ELR (cell line): Measurements from ENCODE around the gene LMOD1.
"Not testable (repeated sequence)": the region's sequence is repeated elsewhere in the genome, so short reads cannot be mapped to it uniquely, and the experiment has no call there.

ENCODE experiments used
- DNase-seq: peaks from one replicate; pipeline ENCODE4 v3.0.0-alpha.2; 2015; ENCODE audit warnings: low read depth

The LMOD1 gene

GRCh38 chr1:201914456-201915235, 31.7 kb downstream of the LMOD1 start:
- DNase-seq = no peak

- peak; percentile 28 for DNase-seq
Observed at GRCh38 chr1:201912832-201913231, 33.5 kb downstream of the LMOD1 start.

GRCh38 chr1:201911826-201912571, 34.3 kb downstream of the LMOD1 start:
- no peak for DNase-seq

- no peak for DNase-seq
Observed at GRCh38 chr1:201907621-201908020, 38.7 kb downstream of the LMOD1 start.

- DNase-seq = no peak
Observed at GRCh38 chr1:201906336-201906735, 40.0 kb downstream of the LMOD1 start.

- no peak for DNase-seq
Observed at GRCh38 chr1:201905234-201905890, 41.0 kb downstream of the LMOD1 start.

- DNase-seq = no peak
Observed at GRCh38 chr1:201904579-201904978, 41.8 kb downstream of the LMOD1 start.

GRCh38 chr1:201903135-201903534, 43.2 kb downstream of the LMOD1 start:
- DNase-seq = peak; percentile 52

- DNase-seq = no peak
Observed at GRCh38 chr1:201902198-201902597, 44.1 kb downstream of the LMOD1 start.

- not testable (repeated sequence) for DNase-seq
Observed at GRCh38 chr1:201901036-201901435, 45.3 kb downstream of the LMOD1 start.

GRCh38 chr1:201900476-201900875, 45.9 kb downstream of the LMOD1 start:
- DNase-seq = no peak

GRCh38 chr1:201899683-201900429, 46.5 kb downstream of the LMOD1 start:
- DNase-seq = no peak

GRCh38 chr1:201898992-201899391, 47.4 kb downstream of the LMOD1 start:
- DNase-seq = no peak

- no peak for DNase-seq
Observed at GRCh38 chr1:201898240-201898894, 48.0 kb downstream of the LMOD1 start.

GRCh38 chr1:201896951-201897391, 49.4 kb downstream of the LMOD1 start:
- DNase-seq = peak; percentile 67

- peak; percentile 92 for DNase-seq
Observed at GRCh38 chr1:201895913-201896807, 50.2 kb downstream of the LMOD1 start.

- DNase-seq = no peak
Observed at GRCh38 chr1:201895120-201895665, 51.2 kb downstream of the LMOD1 start.

- DNase-seq = no peak
Observed at GRCh38 chr1:201894343-201895119, 51.8 kb downstream of the LMOD1 start.

- DNase-seq = no peak
Observed at GRCh38 chr1:201893431-201893830, 52.9 kb downstream of the LMOD1 start.
